Stomach (tissue), 4 donors: ENCODE measurements around the gene VAV3.

Source experiments
- CTCF ChIP-seq, 7 experiments: fragments of 450-650 bp in 4 of 7; fragments of 200-600 bp in 3 of 7; sonication (generic) in 3 of 7; IDR thresholded peaks; one replicate each; pipeline ENCODE4 v1.5.1; 2016 to 2019; ENCODE audit warnings: antibody characterized with exemption in 7 of 7, control low read depth in 2 of 7, mild to moderate bottlenecking in 1 of 7
- EP300 ChIP-seq: sonication (generic); formaldehyde crosslinking; IDR thresholded peaks from one replicate; pipeline ENCODE4 v1.6.1; 2017; ENCODE audit warnings: antibody characterized with exemption
- POLR2AphosphoS5 ChIP-seq, 3 donors: sonication (generic); formaldehyde crosslinking; IDR thresholded peaks; one replicate each; pipeline ENCODE4 v1.6.1; 2016; ENCODE audit warnings: antibody characterized with exemption in 3 of 3

DNA sequence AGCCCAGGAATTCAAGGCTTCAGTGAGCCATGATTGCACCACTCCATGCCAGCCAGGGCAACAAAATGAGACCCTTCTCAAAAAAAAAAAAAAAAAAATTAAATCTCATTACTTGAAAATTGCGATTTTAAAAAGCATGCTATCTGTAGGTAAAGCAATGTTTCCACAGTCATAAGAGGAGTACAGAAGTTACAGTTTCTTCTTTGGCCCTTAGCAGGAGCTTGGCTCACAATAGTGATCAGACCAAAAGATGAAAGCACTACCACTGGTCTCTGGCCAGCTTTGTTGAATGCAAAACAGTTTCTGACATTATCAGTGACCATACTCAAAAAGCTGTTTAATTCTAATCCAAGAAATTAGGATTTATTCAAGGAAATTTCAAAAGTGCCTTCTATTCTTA, 31.2 kb downstream of the VAV3 start:
- TF ChIP-seq CTCF (IDR thresholded peaks at IDR 0.05) (no peak), POLR2AphosphoS5 (IDR thresholded peaks at IDR 0.05) (no peak), EP300 (no peak)
